CD4-positive, alpha-beta T cell treated with Interleukin-6 for 4 hours (primary cell): Measurements from ENCODE around the gene PTPRE.

Experiments used
- DNase-seq: peaks from one replicate; pipeline ENCODE4 v3.0.0-alpha.2; 2020; ENCODE audit warnings: mixed read lengths

The PTPRE gene

GRCh38 chr10:127962205-127962604, 55.3 kb downstream of the PTPRE start:
- no peak for DNase-seq

- no peak for DNase-seq
Observed at GRCh38 chr10:127963136-127963535, 56.2 kb downstream of the PTPRE start.

- no peak for DNase-seq
Observed at GRCh38 chr10:127964621-127965020, 57.7 kb downstream of the PTPRE start.

- no peak for DNase-seq
Observed at GRCh38 chr10:127966875-127967274, 60.0 kb downstream of the PTPRE start.

- DNase-seq, result no peak
Observed at GRCh38 chr10:127968027-127968441, 61.1 kb downstream of the PTPRE start.

- no peak for DNase-seq
Observed at GRCh38 chr10:127968659-127969058, 61.8 kb downstream of the PTPRE start.

- DNase-seq, result no peak
Observed at GRCh38 chr10:127971101-127971946, 64.4 kb downstream of the PTPRE start.

- DNase-seq, result no peak
Observed at GRCh38 chr10:127971963-127972615, 65.2 kb downstream of the PTPRE start.

- no peak for DNase-seq
Observed at GRCh38 chr10:127972751-127973357, 66.0 kb downstream of the PTPRE start.

GRCh38 chr10:127973791-127974311, 66.9 kb downstream of the PTPRE start:
- no peak for DNase-seq

GRCh38 chr10:127974911-127975310, 68.0 kb downstream of the PTPRE start:
- DNase-seq, result no peak

GRCh38 chr10:127976286-127976685, 69.4 kb downstream of the PTPRE start:
- DNase-seq, result no peak

- no peak for DNase-seq
Observed at GRCh38 chr10:127976701-127977356, 69.9 kb downstream of the PTPRE start.

- no peak for DNase-seq
Observed at GRCh38 chr10:127977357-127978009, 70.6 kb downstream of the PTPRE start.

- DNase-seq, result no peak
Observed at GRCh38 chr10:127978481-127978880, 71.6 kb downstream of the PTPRE start.

- no peak for DNase-seq
Observed at GRCh38 chr10:127979045-127979444, 72.1 kb downstream of the PTPRE start.

- no peak for DNase-seq
Observed at GRCh38 chr10:127979566-127979965, 72.7 kb downstream of the PTPRE start.

- DNase-seq, result no peak
Observed at GRCh38 chr10:127980898-127981297, 74.0 kb downstream of the PTPRE start.

GRCh38 chr10:127982601-127983000, 75.7 kb downstream of the PTPRE start:
- DNase-seq, result no peak

- DNase-seq, result no peak
Observed at GRCh38 chr10:127983344-127984100, 76.6 kb downstream of the PTPRE start.

- DNase-seq, result no peak
Observed at GRCh38 chr10:127984945-127985344, 78.0 kb downstream of the PTPRE start.
